ENCODE measurements around the gene CHAF1B. TPM values are rescaled to one million over a fixed set of nuclear protein-coding genes. Genes with fewer than 3 reads are reported as not detected.
"Not testable (repeated sequence)": the region's sequence is repeated elsewhere in the genome, so short reads cannot be mapped to it uniquely, and the experiment has no call there.

Gene CHAF1B
- total RNA-seq, 1 donor from 2014 or later = 3.6 TPM

- no peak overlapping the region for H3K4me3 ChIP-seq (ENCODE audit: low read depth, low read length)
These were observed 3.2 kb upstream of the CHAF1B start for GRCh38 chr21:36381841-36382589.

GRCh38 chr21:36382722-36383121, 2.5 kb upstream of the CHAF1B start:
- not testable (repeated sequence) for DNase-seq (ENCODE audit: low read depth); H3K27me3 ChIP-seq (ENCODE audit: control insufficient read depth, insufficient read depth, low read length); H3K36me3 ChIP-seq (ENCODE audit: control insufficient read depth, insufficient read depth, low read length); H3K4me3 ChIP-seq (ENCODE audit: low read depth, low read length)

More at GRCh38 chr21:36381841-36382589, 3.2 kb upstream of the CHAF1B start:
- Histone ChIP-seq H3K27me3 (ENCODE audit: control insufficient read depth, insufficient read depth, low read length) (no peaks in the 10 kb centered on the region), H3K36me3 (ENCODE audit: control insufficient read depth, insufficient read depth, low read length) (no peaks in the 10 kb centered on the region)
- no peak for TF ChIP-seq CTCF (IDR thresholded peaks at IDR 0.05; ENCODE audit: insufficient read depth, low read length, poor library complexity, severe bottlenecking)
- no peak for DNase-seq (ENCODE audit: low read depth)

DNA sequence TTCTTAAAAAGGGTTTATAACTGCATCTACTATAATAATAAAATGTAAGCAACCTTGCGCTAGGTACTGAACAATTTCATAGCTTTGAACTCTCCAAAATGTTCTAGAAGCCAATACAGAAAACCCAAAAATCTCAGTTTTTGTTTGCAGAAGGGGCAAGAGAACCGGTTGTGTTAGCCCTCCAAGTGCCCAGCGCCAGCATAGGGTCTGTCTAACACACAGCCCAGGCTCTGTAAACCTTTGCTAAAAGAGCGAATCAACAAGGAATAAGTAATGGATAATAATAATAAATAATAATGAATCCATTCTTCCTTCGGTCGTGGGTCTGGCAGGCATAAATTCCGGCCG, 333 bp upstream of the CHAF1B start:
- no peaks in the 10 kb centered on the region for H3K27me3 ChIP-seq (ENCODE audit: control insufficient read depth, insufficient read depth, low read length)
- TF ChIP-seq CTCF (IDR thresholded peaks at IDR 0.05; ENCODE audit: insufficient read depth, low read length, poor library complexity, severe bottlenecking) = no peak
- H3K36me3 ChIP-seq (ENCODE audit: control insufficient read depth, insufficient read depth, low read length) = no peaks in the 10 kb centered on the region
- H3K4me3 ChIP-seq (ENCODE audit: low read depth, low read length) = no peak overlapping the region
- DNase-seq (ENCODE audit: low read depth) = no peak

DNA sequence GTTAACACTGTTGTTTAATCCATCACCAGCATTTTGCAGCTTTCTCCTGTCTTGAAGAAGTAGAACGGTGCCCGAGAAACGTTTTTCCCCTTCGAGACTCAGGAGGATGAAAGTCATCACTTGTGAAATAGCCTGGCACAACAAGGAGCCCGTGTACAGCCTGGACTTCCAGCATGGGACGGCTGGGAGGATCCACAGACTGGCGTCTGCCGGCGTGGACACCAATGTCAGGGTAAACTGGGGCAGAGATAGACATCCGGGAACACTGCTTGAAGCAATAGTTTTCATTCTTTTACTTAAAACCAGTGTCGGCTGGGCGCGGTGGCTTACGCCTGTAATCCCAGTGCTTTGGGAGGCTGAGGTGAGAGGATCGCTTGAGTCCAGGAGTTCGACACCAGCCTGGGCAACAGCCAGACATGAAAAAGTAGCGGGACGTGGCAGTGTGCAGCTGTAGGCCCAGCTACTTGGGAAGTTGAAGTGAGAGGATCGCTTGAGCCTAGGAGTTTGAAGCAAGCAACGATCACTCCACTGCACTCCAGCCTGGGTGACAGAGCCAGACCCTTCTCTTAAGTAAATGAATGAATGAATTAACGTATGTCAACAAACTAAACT, 945 bp downstream of the CHAF1B start:
- TF ChIP-seq CTCF (IDR thresholded peaks at IDR 0.05; ENCODE audit: insufficient read depth, low read length, poor library complexity, severe bottlenecking) = no peak
- DNase-seq (ENCODE audit: low read depth) = no peak
- no peaks in the 10 kb centered on the region for H3K36me3 ChIP-seq (ENCODE audit: control insufficient read depth, insufficient read depth, low read length)
- H3K4me3 ChIP-seq (ENCODE audit: low read depth, low read length) = peak overlapping the region; percentile 64
- H3K27me3 ChIP-seq (ENCODE audit: control insufficient read depth, insufficient read depth, low read length) = no peaks in the 10 kb centered on the region

DNA sequence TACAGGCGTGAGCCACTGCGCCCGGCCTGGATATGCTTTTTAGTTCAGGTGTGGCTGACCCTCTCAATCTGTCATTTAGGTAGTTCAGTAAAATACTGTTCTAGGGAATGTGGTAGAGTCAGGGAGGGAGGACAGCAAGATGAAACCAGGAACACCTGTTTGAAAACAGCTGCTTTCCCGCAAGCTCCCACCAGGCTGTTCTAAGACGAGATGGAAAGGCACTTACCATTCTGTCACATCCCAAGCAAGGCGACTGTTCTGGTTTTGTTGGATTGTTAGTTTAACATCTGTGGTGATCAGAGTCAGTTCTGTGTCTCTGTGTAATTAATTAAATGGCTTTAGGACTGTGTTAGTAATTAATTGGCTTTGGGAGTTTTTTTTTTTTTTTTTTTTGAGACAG, 2.9 kb downstream of the CHAF1B start:
- no peaks in the 10 kb centered on the region for H3K36me3 ChIP-seq (ENCODE audit: control insufficient read depth, insufficient read depth, low read length)
- no peak for DNase-seq (ENCODE audit: low read depth)
- no peak for TF ChIP-seq CTCF (IDR thresholded peaks at IDR 0.05; ENCODE audit: insufficient read depth, low read length, poor library complexity, severe bottlenecking)
- no peaks in the 10 kb centered on the region for H3K27me3 ChIP-seq (ENCODE audit: control insufficient read depth, insufficient read depth, low read length)
- H3K4me3 ChIP-seq (ENCODE audit: low read depth, low read length) = no peak overlapping the region

GRCh38 chr21:36388835-36389234, 3.6 kb downstream of the CHAF1B start:
- Histone ChIP-seq H3K36me3 (ENCODE audit: control insufficient read depth, insufficient read depth, low read length) (no peaks in the 10 kb centered on the region), H3K4me3 (ENCODE audit: low read depth, low read length) (no peak overlapping the region), H3K27me3 (ENCODE audit: control insufficient read depth, insufficient read depth, low read length) (no peaks in the 10 kb centered on the region)
- peak; percentile 20 for TF ChIP-seq CTCF (IDR thresholded peaks at IDR 0.05; ENCODE audit: insufficient read depth, low read length, poor library complexity, severe bottlenecking)
- DNase-seq (ENCODE audit: low read depth) = no peak

DNA sequence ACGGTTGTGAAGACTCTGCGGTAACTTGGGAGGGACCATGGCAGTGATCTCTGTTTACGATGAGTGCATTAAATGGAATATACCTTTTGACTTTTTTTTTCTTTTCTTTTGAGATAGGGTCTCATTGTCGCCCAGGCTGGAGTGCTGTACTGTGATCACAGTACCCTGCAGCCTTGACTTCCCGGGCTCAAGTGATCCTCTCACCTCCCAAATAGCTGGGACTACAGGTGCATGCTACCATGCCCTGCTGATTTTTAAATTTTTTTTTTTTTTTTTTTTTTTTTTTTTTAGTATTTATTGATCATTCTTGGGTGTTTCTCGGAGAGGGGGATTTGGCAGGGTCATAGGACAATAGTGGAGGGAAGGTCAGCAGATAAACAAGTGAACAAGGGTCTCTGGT, 6.5 kb downstream of the CHAF1B start:
- H3K36me3 ChIP-seq (ENCODE audit: control insufficient read depth, insufficient read depth, low read length); H3K27me3 ChIP-seq (ENCODE audit: control insufficient read depth, insufficient read depth, low read length); H3K4me3 ChIP-seq (ENCODE audit: low read depth, low read length); DNase-seq (ENCODE audit: low read depth): not testable (repeated sequence)
